ENCODE data around the gene VRTN.
"Not testable (repeated sequence)": the region's sequence is repeated elsewhere in the genome, so short reads cannot be mapped to it uniquely, and the experiment has no call there.

Gene VRTN

GRCh38 chr14:74380845-74381244 is 32.6 kb downstream of the VRTN start:
- ChIA-PET POLR2A (no interaction called here), CTCF (no interaction called here)
- TF ChIP-seq TARDBP (IDR thresholded peaks at IDR 0.05) (no peak), HDGF (IDR thresholded peaks at IDR 0.05; ENCODE audit: borderline replicate concordance) (no peak), FOXM1 (IDR thresholded peaks at IDR 0.05; ENCODE audit: borderline replicate concordance) (no peak), ELF4 (IDR thresholded peaks at IDR 0.05) (no peak), FOXA1 (IDR thresholded peaks at IDR 0.05) (no peak), LEF1 (IDR thresholded peaks at IDR 0.05; ENCODE audit: borderline replicate concordance) (no peak), NFRKB (IDR thresholded peaks at IDR 0.05) (no peak), PKNOX1 (IDR thresholded peaks at IDR 0.05) (no peak), CTBP1 (IDR thresholded peaks at IDR 0.05; ENCODE audit: borderline replicate concordance) (no peak), FOXK2 (IDR thresholded peaks at IDR 0.05) (no peak), L3MBTL2 (conservative IDR thresholded peaks at IDR 0.05) (no peak)
- DNase-seq (ENCODE audit: extremely low spot score) = no peak

- POLR2A ChIA-PET; DNase-seq (ENCODE audit: extremely low spot score): not testable (repeated sequence)
- CTCF ChIA-PET = interaction anchor here (1.2 kb wide), 1 partner anchor 18 kb away, joined by 5 read pairs; no protein-coding TSS in a partner anchor
These were observed 33.3 kb downstream of the VRTN start for GRCh38 chr14:74381571-74381970.

GRCh38 chr14:74382231-74382630 is 34.0 kb downstream of the VRTN start:
- DNase-seq (ENCODE audit: extremely low spot score) = no peak
- CTCF ChIA-PET = interaction anchor here (1.2 kb wide), 1 partner anchor 19 kb away, joined by 5 read pairs; no protein-coding TSS in a partner anchor
- POLR2A ChIA-PET = no interaction called here
- no peak for TF ChIP-seq HDGF (IDR thresholded peaks at IDR 0.05; ENCODE audit: borderline replicate concordance)
- no peak for TF ChIP-seq TARDBP (IDR thresholded peaks at IDR 0.05)
- TF ChIP-seq L3MBTL2 (conservative IDR thresholded peaks at IDR 0.05) = no peak

- DNase-seq (ENCODE audit: extremely low spot score) = no peak
- POLR2A ChIA-PET = no interaction called here
- TF ChIP-seq ZNF384 (IDR thresholded peaks at IDR 0.05) = no peak
- CTCF ChIA-PET = no interaction called here
These were observed 41.7 kb downstream of the VRTN start for GRCh38 chr14:74389980-74390379.

- CTCF ChIA-PET = interaction anchor here (0.6 kb wide), 1 partner anchor 68 kb away, joined by 3 read pairs; no protein-coding TSS in a partner anchor
- DNase-seq (ENCODE audit: extremely low spot score); POLR2A ChIA-PET: not testable (repeated sequence)
These were observed 42.2 kb downstream of the VRTN start for GRCh38 chr14:74390505-74390904.

- ChIA-PET CTCF (no interaction called here), POLR2A (no interaction called here)
- DNase-seq (ENCODE audit: extremely low spot score) = no peak
- no peak for TF ChIP-seq ARNT (IDR thresholded peaks at IDR 0.05)
- TF ChIP-seq ELF4 (IDR thresholded peaks at IDR 0.05) = no peak
- TF ChIP-seq FOXM1 (IDR thresholded peaks at IDR 0.05; ENCODE audit: borderline replicate concordance) = no peak
- no peak for TF ChIP-seq TARDBP (IDR thresholded peaks at IDR 0.05)
- no peak for TF ChIP-seq FOXK2 (IDR thresholded peaks at IDR 0.05)
- no peak for TF ChIP-seq LEF1 (IDR thresholded peaks at IDR 0.05; ENCODE audit: borderline replicate concordance)
- no peak for TF ChIP-seq BHLHE40 (IDR thresholded peaks at IDR 0.05; ENCODE audit: borderline replicate concordance)
- TF ChIP-seq FOXA1 (IDR thresholded peaks at IDR 0.05) = no peak
- no peak for TF ChIP-seq HDGF (IDR thresholded peaks at IDR 0.05; ENCODE audit: borderline replicate concordance)
- no peak for TF ChIP-seq L3MBTL2 (conservative IDR thresholded peaks at IDR 0.05)
- TF ChIP-seq NFRKB (IDR thresholded peaks at IDR 0.05) = no peak
- no peak for TF ChIP-seq SUZ12 (IDR thresholded peaks at IDR 0.05)
These were observed 43.2 kb downstream of the VRTN start for GRCh38 chr14:74391479-74391878.

- POLR2A ChIA-PET = no interaction called here
- TF ChIP-seq SUZ12 (IDR thresholded peaks at IDR 0.05) (no peak), FOXA1 (IDR thresholded peaks at IDR 0.05) (no peak), ARNT (IDR thresholded peaks at IDR 0.05) (no peak), BHLHE40 (IDR thresholded peaks at IDR 0.05; ENCODE audit: borderline replicate concordance) (no peak), TARDBP (IDR thresholded peaks at IDR 0.05) (no peak), HDGF (IDR thresholded peaks at IDR 0.05; ENCODE audit: borderline replicate concordance) (no peak), FOXM1 (IDR thresholded peaks at IDR 0.05; ENCODE audit: borderline replicate concordance) (no peak), ELF4 (IDR thresholded peaks at IDR 0.05) (no peak), ZNF384 (IDR thresholded peaks at IDR 0.05) (no peak), SP1 (IDR thresholded peaks at IDR 0.05) (no peak), PKNOX1 (IDR thresholded peaks at IDR 0.05) (no peak), LEF1 (IDR thresholded peaks at IDR 0.05; ENCODE audit: borderline replicate concordance) (no peak), L3MBTL2 (conservative IDR thresholded peaks at IDR 0.05) (no peak), NFRKB (IDR thresholded peaks at IDR 0.05) (no peak), CTBP1 (IDR thresholded peaks at IDR 0.05; ENCODE audit: borderline replicate concordance) (no peak), FOXK2 (IDR thresholded peaks at IDR 0.05) (no peak)
- CTCF ChIA-PET = no interaction called here
- no peak for DNase-seq (ENCODE audit: extremely low spot score)
These were observed 44.6 kb downstream of the VRTN start for GRCh38 chr14:74392616-74393570.

All from HEK293T (cell line).